BE2C (cell line): ENCODE measurements around the gene SLC25A28.
"Not testable (repeated sequence)": the region's sequence is repeated elsewhere in the genome, so short reads cannot be mapped to it uniquely, and the experiment has no call there.

ENCODE experiments used
- DNase-seq: peaks from one replicate; pipeline ENCODE4 v3.0.0-alpha.2; 2020
- H3K27me3 ChIP-seq: fragments of 250-450 bp; sonication (Bioruptor Pico); 2 replicates; pipeline ENCODE4 v1.5.1; 2020; ENCODE audit warnings: mild to moderate bottlenecking
- H3K36me3 ChIP-seq: fragments of 250-450 bp; sonication (Bioruptor Pico); 2 replicates; pipeline ENCODE4 v1.5.1; 2020; ENCODE audit warnings: mild to moderate bottlenecking
- H3K4me1 ChIP-seq: fragments of 250-450 bp; sonication (Bioruptor Pico); 2 replicates; pipeline ENCODE4 v1.5.1; 2020
- H3K4me3 ChIP-seq: 2 replicates; pipeline ENCODE4 v1.5.1; 2011; ENCODE audit warnings: low read depth, low read length
- H3K9me3 ChIP-seq: fragments of 250-450 bp; sonication (Bioruptor Pico); 2 replicates; pipeline ENCODE4 v1.5.1; 2020
- TF ChIP-seq, protein P1 (sequence below): IDR thresholded peaks from 2 replicates; pipeline ENCODE4 v1.5.1; 2012; ENCODE audit warnings: mild to moderate bottlenecking, low read depth, low read length

Gene SLC25A28

DNA sequence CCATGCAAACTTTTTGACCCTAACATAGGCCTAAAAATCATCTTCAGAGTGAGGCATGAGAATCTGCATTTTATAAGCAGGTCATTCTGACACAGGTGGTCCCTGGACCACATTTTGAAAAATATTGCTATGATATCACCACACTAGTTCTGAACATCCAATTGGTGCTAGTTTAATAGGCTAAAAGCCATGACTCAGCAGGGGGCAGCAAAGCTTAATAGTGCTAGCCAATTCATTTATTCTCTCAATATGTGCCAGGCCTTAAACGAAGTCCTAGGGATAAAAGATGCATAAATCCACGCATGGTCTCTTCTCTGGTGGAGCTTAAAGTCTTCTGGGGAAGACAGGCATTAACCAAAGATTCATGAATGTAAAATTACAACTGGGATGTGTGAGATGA is 10.2 kb upstream of the SLC25A28 start:
- H3K4me3 ChIP-seq: no peak overlapping the region

DNA sequence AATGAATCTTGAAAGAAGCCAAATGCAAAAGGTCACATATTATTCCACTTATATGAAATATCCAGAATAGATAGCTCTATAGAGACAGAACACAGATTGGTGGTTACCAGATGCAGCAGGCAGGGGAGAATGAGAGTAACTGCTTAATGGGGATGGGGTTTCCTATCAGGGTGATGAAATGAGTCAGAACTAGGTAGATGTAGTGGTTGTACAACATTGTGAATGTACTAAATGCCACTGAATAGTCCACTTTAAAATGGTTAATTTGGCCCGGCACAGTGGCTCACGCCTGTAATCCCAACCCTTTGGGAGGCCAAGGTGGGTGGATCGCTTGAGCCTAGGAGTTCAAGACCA is 9.4 kb upstream of the SLC25A28 start:
- no peak for DNase-seq
- H3K4me1 ChIP-seq: no peaks in the 10 kb centered on the region
- H3K27me3 ChIP-seq: no peaks in the 10 kb centered on the region
- no peak overlapping the region for H3K4me3 ChIP-seq
- TF ChIP-seq, protein P1, sequence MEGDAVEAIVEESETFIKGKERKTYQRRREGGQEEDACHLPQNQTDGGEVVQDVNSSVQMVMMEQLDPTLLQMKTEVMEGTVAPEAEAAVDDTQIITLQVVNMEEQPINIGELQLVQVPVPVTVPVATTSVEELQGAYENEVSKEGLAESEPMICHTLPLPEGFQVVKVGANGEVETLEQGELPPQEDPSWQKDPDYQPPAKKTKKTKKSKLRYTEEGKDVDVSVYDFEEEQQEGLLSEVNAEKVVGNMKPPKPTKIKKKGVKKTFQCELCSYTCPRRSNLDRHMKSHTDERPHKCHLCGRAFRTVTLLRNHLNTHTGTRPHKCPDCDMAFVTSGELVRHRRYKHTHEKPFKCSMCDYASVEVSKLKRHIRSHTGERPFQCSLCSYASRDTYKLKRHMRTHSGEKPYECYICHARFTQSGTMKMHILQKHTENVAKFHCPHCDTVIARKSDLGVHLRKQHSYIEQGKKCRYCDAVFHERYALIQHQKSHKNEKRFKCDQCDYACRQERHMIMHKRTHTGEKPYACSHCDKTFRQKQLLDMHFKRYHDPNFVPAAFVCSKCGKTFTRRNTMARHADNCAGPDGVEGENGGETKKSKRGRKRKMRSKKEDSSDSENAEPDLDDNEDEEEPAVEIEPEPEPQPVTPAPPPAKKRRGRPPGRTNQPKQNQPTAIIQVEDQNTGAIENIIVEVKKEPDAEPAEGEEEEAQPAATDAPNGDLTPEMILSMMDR: no peak
- no peaks in the 10 kb centered on the region for H3K9me3 ChIP-seq
- no peaks in the 10 kb centered on the region for H3K36me3 ChIP-seq

More for the DNA sequence above, 10.2 kb upstream of the SLC25A28 start:
- TF ChIP-seq, protein P1: peak; percentile 68
- Histone ChIP-seq H3K27me3 (no peaks in the 10 kb centered on the region), H3K4me1 (no peaks in the 10 kb centered on the region), H3K9me3 (no peaks in the 10 kb centered on the region), H3K36me3 (no peaks in the 10 kb centered on the region)
- peak; percentile 58 for DNase-seq

DNA sequence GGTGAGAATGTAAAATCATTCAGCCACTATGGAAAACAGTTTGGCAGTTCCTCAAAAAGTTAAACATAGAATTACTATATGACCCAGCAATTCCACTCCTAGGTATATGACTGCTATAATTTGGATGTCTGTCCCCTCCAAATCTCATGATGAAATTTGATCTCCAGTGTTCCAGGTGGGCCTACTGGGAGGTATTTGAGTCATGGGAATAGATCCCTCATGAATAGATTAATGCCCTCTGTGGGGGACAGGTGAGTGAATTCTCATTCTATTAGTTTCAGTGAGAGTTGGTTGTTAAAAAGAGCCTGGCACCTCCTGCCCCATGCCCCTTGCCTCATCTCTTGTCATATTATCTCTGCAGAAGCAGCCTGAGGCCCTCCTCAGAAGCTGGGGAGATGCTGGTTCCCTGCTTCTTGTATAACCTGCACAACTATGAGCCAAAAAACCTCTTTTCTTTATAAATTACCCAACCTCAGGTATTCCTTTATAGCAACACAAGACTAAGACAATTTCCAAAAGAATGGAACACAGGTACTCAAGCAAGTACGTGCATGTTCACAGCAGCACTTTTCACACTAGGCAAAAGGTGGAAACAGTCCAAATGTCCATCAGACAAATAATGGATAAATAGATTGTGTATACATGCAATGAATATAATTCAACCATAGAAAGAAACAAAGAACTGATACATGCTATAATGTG is 8.8 kb upstream of the SLC25A28 start:
- H3K36me3 ChIP-seq: no peaks in the 10 kb centered on the region
- no peak overlapping the region for H3K4me3 ChIP-seq
- no peaks in the 10 kb centered on the region for H3K9me3 ChIP-seq
- no peak for DNase-seq
- TF ChIP-seq, protein P1: no peak
- no peaks in the 10 kb centered on the region for H3K27me3 ChIP-seq
- H3K4me1 ChIP-seq: no peaks in the 10 kb centered on the region

DNA sequence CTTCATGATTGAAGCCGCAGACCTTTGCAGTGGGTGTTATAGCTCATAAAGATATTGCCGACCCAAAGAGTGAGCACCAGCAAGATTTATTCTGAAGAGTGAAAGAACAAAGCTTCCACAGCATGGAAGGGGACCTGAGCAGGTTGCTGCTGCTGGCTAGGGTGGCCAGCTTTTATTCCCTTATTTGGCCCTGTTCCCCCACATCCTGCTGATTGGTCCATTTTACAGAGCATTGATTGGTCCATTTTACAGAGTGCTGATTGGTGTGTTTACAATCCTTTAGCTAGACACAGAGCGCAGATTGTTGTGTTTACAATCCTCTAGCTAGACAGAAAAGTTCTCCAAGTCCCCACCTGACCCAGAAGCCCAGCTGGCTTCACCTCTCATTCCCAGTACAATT is 4.9 kb upstream of the SLC25A28 start:
- not testable (repeated sequence) for DNase-seq

DNA sequence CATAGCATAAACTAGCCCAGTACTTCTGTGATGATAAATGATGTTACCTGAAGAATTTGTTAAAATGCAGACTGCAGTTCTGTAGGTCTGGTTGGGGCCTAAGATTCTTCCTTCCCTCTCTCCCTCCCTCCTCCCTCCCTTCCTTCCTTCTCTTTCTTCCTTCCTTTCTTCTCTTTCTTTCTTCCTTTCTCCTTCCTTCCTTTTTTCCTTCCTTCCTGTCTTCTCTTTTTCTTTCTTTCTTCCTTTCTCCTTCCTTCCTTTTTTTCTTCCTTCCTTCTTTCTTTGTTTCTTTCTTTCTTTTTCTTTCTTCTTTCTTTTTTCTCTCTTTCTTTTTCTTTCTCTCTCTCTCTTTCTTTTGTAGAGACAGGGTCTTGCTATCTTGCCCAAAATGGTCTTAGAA is 3.7 kb upstream of the SLC25A28 start:
- Histone ChIP-seq H3K4me3 (no peak overlapping the region), H3K4me1 (no peaks in the 10 kb centered on the region), H3K36me3 (no peaks in the 10 kb centered on the region), H3K9me3 (no peaks in the 10 kb centered on the region), H3K27me3 (no peaks in the 10 kb centered on the region)
- no peak for DNase-seq
- TF ChIP-seq, protein P1: no peak

More for the DNA sequence above, 4.9 kb upstream of the SLC25A28 start:
- not testable (repeated sequence) for H3K4me3 ChIP-seq, H3K4me1 ChIP-seq, H3K27me3 ChIP-seq, H3K9me3 ChIP-seq, H3K36me3 ChIP-seq

DNA sequence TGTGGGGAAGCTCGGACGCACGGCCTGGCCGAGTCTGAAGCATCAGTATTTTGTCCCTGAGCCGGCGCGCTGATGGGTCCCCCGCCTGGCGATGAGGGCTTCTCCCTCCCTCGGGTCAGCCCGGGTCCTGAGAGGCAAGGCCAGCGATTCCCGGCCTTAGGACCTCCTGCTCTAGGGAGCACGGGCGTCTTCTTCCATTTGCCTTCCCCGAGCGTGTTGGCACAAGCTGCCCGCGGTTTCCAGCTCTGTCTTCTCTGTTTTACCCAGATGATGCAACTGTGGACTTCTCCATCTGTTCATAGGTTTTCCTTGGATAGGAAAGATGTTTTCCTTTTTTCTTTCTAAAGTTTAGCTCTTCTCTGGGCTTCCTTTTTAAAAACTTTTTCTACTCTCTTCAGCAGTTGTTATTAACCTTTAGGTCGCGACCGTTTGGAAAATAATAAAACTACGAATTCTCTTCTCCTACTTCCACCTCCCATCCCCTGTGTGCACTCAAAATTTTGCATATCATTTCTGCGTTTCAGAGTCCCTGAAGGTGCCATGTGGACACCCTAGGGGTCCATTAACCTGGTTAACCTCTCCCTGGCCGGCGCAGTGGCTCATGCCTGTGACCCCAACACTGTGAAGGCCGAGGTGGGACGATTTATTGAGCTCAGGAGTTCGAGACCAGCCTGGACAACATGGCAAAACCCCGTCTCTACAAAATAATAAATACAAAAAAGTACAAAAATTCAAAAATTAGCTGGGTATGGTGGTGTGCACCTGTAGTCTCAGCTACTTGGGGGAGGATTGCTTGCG is 1.4 kb upstream of the SLC25A28 start:
- peak overlapping the region; percentile 74 for H3K4me3 ChIP-seq
- no peaks in the 10 kb centered on the region for H3K36me3 ChIP-seq
- no peaks in the 10 kb centered on the region for H3K27me3 ChIP-seq
- TF ChIP-seq, protein P1: no peak
- no peaks in the 10 kb centered on the region for H3K9me3 ChIP-seq
- no peaks in the 10 kb centered on the region for H3K4me1 ChIP-seq
- no peak for DNase-seq
